ENCODE measurements around the gene STX16.

GRCh38 chr20:58714923-58715351 is 63.9 kb downstream of the STX16 start:
- TF ChIP-seq CTCF (IDR thresholded peaks at IDR 0.05; ENCODE audit: poor library complexity) (no peak), EZH2phosphoT487 (IDR thresholded peaks at IDR 0.05; ENCODE audit: low read depth, severe bottlenecking, unreplicated experiment) (no peak), EZH2 (IDR thresholded peaks at IDR 0.05; ENCODE audit: borderline replicate concordance) (no peak)

Data from hepatocyte (in vitro differentiated cells).